Psoas muscle (tissue), 8 donors: ENCODE results near the gene PGP. TPM values are rescaled to one million over a fixed set of nuclear protein-coding genes. Genes with fewer than 3 reads are reported as not detected.

Source experiments
- ATAC-seq, 4 donors: fragments of 200-7000 bp; cut with Tn5 transposase; one replicate each; pipeline ENCODE4 v1.9.1; 2020; ENCODE audit warnings: moderate library complexity in 3 of 4, mild to moderate bottlenecking in 2 of 4
- DNase-seq, 2 donors: peaks; one replicate each; pipeline ENCODE4 v3.0.0-alpha.2; 2020
- H3K27ac ChIP-seq: fragments of 200-600 bp; one replicate; pipeline ENCODE4 v1.8.0; 2022
- H3K27me3 ChIP-seq, 3 donors: fragments of 200-600 bp in 1 of 3; one replicate each; pipeline versions ENCODE4 v1.6.1 to v1.8.0; 2013 to 2022; ENCODE audit warnings: low read length in 2 of 3, mild to moderate bottlenecking in 2 of 3, moderate library complexity in 1 of 3; ENCODE audit not compliant: insufficient read depth in 3 of 3
- H3K36me3 ChIP-seq, 2 donors: fragments of 200-600 bp in 1 of 2; one replicate each; pipeline versions ENCODE4 v1.6.1 to v1.8.0; 2013 to 2022; ENCODE audit warnings: low read depth in 1 of 2, mild to moderate bottlenecking in 1 of 2, moderate library complexity in 1 of 2; ENCODE audit not compliant: insufficient read depth in 1 of 2
- H3K4me1 ChIP-seq: fragments of 200-600 bp; one replicate; pipeline ENCODE4 v1.8.0; 2022
- H3K4me3 ChIP-seq: fragments of 200-600 bp; one replicate; pipeline ENCODE4 v1.8.0; 2022; ENCODE audit warnings: mild to moderate bottlenecking
- H3K9me3 ChIP-seq: fragments of 200-600 bp; one replicate; pipeline ENCODE4 v1.8.0; 2022
- WGBS, 3 donors: extraction: QIAGEN DNeasy Blood & Tissue Kit; methylation state at CpG; one replicate each; pipeline versions ENCODE4 v1.1.6 to v1.1.7; 2013; 5-methylcytosine and 5-hydroxymethylcytosine counted together
- intact Hi-C, 2 donors: fragments of 100-400 bp; cut with DNase I; formaldehyde crosslinking; loops; one replicate each; pipeline versions ENCODE4 v1.11.0 to v1.14.2; 2022
- polyA plus RNA-seq, 3 donors: library from polyadenylated mRNA; stranded (reverse); fragments of 200-250 nt; gene quantifications; one replicate each; pipeline ENCODE4 v1.2.3, GENCODE V29; 2013
- total RNA-seq, 4 donors: library from RNA; stranded (reverse); fragmentation: NEBNext Ultra II Directional in 2 of 4; extraction: Animal tissue kit (Norgen Biotek cat#: 25700) in 2 of 4; gene quantifications; one replicate each; pipeline versions ENCODE4 v1.2.1 to v1.2.4, GENCODE V29; 2021 to 2023
- TF ChIP-seq, protein P1 (sequence below): fragments of 200-600 bp; IDR thresholded peaks from one replicate; pipeline ENCODE4 v1.8.0; 2022; ENCODE audit warnings: antibody characterized with exemption
- donor health status: healthy with polysubstance abuse.
- donor health status: DM: no; HTN: no; CAD: no; lungs with moderate emphysema.
- donor health status: Bipolar disorder and iron deficiency.
- donor health status: healthy.
- donor health status: DM: yes; HTN: yes; CAD: no.
- donor health status: DM: no; HTN: no; CAD: no.
- donor health status: DM: no; HTN: no; CAD: no.
- donor health status: DM: yes; HTN: yes; CAD: no.

PGP gene
- total and polyA plus RNA-seq, 7 donors, result 20.9 to 35.9 (median 27.4) TPM

DNA sequence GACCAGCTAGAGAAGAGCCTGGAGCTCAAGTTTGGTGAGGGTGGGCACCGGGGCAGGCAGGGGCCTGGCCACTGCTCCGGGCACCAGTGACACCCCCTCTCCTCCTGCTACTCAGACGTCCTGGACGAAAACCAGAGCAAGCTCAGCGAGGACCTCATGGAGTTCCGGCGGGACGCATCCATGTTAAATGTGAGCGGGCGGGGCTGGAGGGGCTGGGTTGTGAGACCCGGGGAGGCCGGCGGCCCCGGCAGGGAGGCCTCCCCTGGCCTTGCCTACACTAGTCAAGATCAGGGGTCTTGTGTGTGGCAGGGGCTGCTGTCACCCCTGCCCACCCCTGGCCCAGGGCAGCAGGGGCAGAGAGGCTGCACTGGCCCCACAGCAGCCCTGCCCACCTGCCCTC is 41.3 kb downstream of the PGP start:
- Histone ChIP-seq H3K27me3 (no peaks in the 10 kb centered on the region), H3K36me3 (peaks cover 3 to 84% of the 10 kb centered on the region in 2 donors), H3K4me3 (no peak overlapping the region), H3K4me1 (no peaks in the 10 kb centered on the region), H3K27ac (no peak overlapping the region), H3K9me3 (no peaks in the 10 kb centered on the region)
- 85 to 93% (median 87%) methylated on average over 11 to 14 of the region's 14 CpGs for WGBS, 3 donors
- ATAC-seq (no peak), DNase-seq (no peak)
- intact Hi-C loops, result no loop called here
- TF ChIP-seq, protein P1, sequence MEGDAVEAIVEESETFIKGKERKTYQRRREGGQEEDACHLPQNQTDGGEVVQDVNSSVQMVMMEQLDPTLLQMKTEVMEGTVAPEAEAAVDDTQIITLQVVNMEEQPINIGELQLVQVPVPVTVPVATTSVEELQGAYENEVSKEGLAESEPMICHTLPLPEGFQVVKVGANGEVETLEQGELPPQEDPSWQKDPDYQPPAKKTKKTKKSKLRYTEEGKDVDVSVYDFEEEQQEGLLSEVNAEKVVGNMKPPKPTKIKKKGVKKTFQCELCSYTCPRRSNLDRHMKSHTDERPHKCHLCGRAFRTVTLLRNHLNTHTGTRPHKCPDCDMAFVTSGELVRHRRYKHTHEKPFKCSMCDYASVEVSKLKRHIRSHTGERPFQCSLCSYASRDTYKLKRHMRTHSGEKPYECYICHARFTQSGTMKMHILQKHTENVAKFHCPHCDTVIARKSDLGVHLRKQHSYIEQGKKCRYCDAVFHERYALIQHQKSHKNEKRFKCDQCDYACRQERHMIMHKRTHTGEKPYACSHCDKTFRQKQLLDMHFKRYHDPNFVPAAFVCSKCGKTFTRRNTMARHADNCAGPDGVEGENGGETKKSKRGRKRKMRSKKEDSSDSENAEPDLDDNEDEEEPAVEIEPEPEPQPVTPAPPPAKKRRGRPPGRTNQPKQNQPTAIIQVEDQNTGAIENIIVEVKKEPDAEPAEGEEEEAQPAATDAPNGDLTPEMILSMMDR, result no peak

DNA sequence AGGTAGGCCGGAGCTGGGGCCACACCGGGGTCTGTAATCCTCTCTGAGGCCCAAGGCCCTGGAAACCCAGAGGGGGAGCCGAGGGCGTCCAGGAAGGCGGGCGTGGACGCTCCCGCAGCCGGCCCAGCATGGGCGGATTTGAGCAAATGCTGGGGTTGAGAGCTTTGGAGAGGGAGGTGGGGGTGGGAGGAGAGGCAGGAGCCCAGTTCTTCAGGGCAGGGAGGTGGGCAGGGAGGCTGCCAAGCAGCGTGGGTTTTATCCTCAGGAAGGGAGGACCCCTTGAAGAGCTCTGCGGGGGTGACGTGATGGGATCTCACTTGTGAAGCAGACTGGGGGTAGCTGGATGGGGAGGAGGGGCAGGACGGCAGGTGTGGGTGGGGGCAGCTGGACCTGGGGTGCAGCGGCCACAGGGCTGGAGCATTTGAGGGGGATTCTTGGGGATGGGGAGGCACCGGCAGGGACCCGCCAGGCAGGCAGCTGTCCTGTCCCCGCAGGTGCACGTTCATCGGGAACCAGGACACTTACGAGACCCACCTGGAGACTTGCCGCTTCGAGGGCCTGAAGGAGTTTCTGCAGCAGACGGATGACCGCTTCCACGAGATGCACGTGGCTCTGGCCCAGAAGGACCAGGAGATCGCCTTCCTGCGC is 41.8 kb downstream of the PGP start:
- Histone ChIP-seq H3K27me3 (no peaks in the 10 kb centered on the region), H3K4me3 (no peak overlapping the region), H3K9me3 (no peaks in the 10 kb centered on the region), H3K27ac (no peak overlapping the region), H3K36me3 (peaks cover 6 to 83% of the 10 kb centered on the region in 2 donors), H3K4me1 (no peaks in the 10 kb centered on the region)
- 92 to 96% (median 93%) methylated on average over 28 to 29 of the region's 29 CpGs for WGBS, 3 donors
- TF ChIP-seq, protein P1, result no peak
- intact Hi-C loops, result no loop called here
- DNase-seq (no peak), ATAC-seq (no peak)

DNA sequence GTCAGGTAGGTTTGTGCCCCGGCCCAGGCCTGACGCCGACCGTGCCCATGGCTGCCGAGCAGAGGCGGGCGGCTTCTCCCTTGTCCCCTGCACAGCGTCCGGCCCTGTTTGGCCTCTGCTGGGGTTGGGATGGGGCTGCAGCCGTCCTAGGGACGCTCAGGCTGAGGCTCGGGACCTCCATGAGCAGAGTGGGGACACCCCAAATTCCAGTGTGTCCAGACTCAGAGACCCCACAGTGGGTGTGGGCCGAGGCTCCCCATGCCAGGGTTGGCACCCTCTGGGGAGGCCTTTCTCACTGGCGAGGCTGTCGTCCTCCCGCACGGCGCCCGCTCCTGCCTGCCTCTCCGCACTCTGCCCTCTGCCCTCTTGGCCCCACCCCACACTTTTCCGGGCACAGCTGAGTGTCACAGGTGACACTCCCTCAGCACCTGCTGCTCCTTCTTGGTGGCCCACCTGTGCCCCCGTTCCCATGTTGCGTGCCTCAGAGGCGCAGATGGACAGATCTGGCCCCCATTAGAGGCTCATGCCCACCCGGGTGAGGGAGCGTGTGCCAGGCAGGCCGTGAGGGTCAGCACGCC is 43.0 kb downstream of the PGP start:
- ATAC-seq, result no peak
- H3K36me3 ChIP-seq, result peaks cover 3 to 81% of the 10 kb centered on the region in 2 donors
- H3K4me1 ChIP-seq, result no peaks in the 10 kb centered on the region
- H3K4me3 ChIP-seq, result no peak overlapping the region
- TF ChIP-seq, protein P1, result no peak
- WGBS, 3 donors, result 93 to 94% (median 94%) methylated on average over 23 to 28 of the region's 28 CpGs
- H3K27ac ChIP-seq, result no peak overlapping the region
- H3K9me3 ChIP-seq, result no peaks in the 10 kb centered on the region
- no peak for DNase-seq
- no peaks in the 10 kb centered on the region for H3K27me3 ChIP-seq
- intact Hi-C loops, result no loop called here

DNA sequence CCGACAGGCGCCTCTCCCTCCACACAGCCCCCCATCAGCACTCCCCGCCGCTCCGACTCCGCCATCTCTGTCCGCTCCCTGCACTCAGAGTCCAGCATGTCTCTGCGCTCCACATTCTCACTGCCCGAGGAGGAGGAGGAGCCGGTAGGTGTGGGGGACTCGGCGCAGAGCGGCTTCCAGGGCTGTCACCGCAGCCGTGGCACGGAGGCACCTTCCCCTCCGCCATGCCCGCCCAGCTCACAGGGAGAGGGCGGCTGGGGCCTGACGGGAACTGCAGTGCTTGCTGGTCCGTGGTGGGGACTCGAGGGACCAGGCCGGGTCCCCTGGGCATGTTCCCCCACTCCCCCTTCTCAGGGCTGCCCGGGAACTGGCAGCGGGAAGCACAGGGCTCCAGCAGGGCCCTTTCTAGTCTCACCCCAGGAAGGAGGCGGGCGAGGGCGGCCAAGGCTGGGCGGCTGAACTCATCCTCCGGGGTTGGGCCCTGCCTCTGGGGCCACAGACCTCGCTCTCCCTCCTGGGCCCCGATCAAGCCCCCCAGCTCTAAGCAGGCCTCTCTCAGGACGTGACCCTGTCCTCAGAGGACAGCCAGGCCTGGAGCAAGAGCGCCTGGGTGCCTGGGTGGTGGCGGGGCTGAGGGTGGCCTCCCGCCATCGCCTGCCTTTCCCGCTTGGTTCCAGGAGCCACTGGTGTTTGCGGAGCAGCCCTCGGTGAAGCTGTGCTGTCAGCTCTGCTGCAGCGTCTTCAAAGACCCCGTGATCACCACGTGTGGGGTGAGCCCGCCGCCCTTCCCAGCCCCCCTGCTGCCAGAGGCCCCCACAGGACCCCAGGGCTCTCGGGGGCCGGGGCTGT is 43.8 kb downstream of the PGP start:
- ATAC-seq, result peak in 1 of 4 donors; percentile 9
- DNase-seq, result no peak
- H3K4me1 ChIP-seq, result no peaks in the 10 kb centered on the region
- no peaks in the 10 kb centered on the region for H3K9me3 ChIP-seq
- intact Hi-C loops, result no loop called here
- H3K27ac ChIP-seq, result no peak overlapping the region
- peak overlapping the region; percentile 43 for H3K4me3 ChIP-seq
- no peaks in the 10 kb centered on the region for H3K27me3 ChIP-seq
- 77 to 87% (median 78%) methylated on average over 40 to 47 of the region's 47 CpGs for WGBS, 3 donors
- peaks cover 3 to 81% of the 10 kb centered on the region in 2 donors for H3K36me3 ChIP-seq
- TF ChIP-seq, protein P1, result no peak
